Measurements from ENCODE around the gene EIF6.

EIF6 gene

GRCh38 chr20:35293303-35294292, 9.0 kb upstream of the EIF6 start:
- no peak for DNase-seq (ENCODE audit: low spot score)

GRCh38 chr20:35292504-35293285, 8.1 kb upstream of the EIF6 start:
- DNase-seq (ENCODE audit: low spot score): no peak

GRCh38 chr20:35291654-35292503, 7.3 kb upstream of the EIF6 start, which contains the start of gene FAM83C:
TSS of gene FAM83C (minus strand) at chr20:35292425. CDS start at chr20:35292304, 121 bp downstream.
- no peak for DNase-seq (ENCODE audit: low spot score)

- no peak for DNase-seq (ENCODE audit: low spot score)
Observed at GRCh38 chr20:35290887-35291417, 6.4 kb upstream of the EIF6 start.

GRCh38 chr20:35290186-35290886, 5.8 kb upstream of the EIF6 start:
- DNase-seq (ENCODE audit: low spot score): no peak

GRCh38 chr20:35288325-35289060, 3.9 kb upstream of the EIF6 start:
- no peak for DNase-seq (ENCODE audit: low spot score)

GRCh38 chr20:35287509-35288324, 3.1 kb upstream of the EIF6 start:
- DNase-seq (ENCODE audit: low spot score): no peak

GRCh38 chr20:35286899-35287508, 2.4 kb upstream of the EIF6 start:
- DNase-seq (ENCODE audit: low spot score): no peak

- DNase-seq (ENCODE audit: low spot score): no peak
Observed at GRCh38 chr20:35286077-35286898, 1.7 kb upstream of the EIF6 start.

- DNase-seq (ENCODE audit: low spot score): no peak
Observed at GRCh38 chr20:35285806-35286076, 1.2 kb upstream of the EIF6 start.

- no peak for DNase-seq (ENCODE audit: low spot score)
Observed at GRCh38 chr20:35284992-35285805, 627 bp upstream of the EIF6 start.

- no peak for DNase-seq (ENCODE audit: low spot score)
Observed at GRCh38 chr20:35283441-35284266, 918 bp downstream of the EIF6 start.

- DNase-seq (ENCODE audit: low spot score): no peak
Observed at GRCh38 chr20:35281506-35282101, 3.0 kb downstream of the EIF6 start.

- DNase-seq (ENCODE audit: low spot score): no peak
Observed at GRCh38 chr20:35280523-35280922, 4.0 kb downstream of the EIF6 start.

GRCh38 chr20:35279533-35280174, 4.9 kb downstream of the EIF6 start:
- DNase-seq (ENCODE audit: low spot score): no peak

- no peak for DNase-seq (ENCODE audit: low spot score)
Observed at GRCh38 chr20:35279040-35279439, 5.5 kb downstream of the EIF6 start.

All from putamen (tissue), 1 donor.